IMR-90 (cell line): ENCODE measurements around the gene SCFD2. TPM values are rescaled to one million over a fixed set of nuclear protein-coding genes. Genes with fewer than 3 reads are reported as not detected.

Experiments used
- ATAC-seq: fragments of 200-7000 bp; cut with Tn5 transposase; 2 replicates; pipeline ENCODE4 v1.9.1; 2020; ENCODE audit warnings: low read depth, mild to moderate bottlenecking, moderate library complexity
- BruUV-seq: library from RNA; stranded (reverse); fragments of 400-500 nt; replicated peaks from 2 replicates; lab custom pipeline; 2021; lab: Mats Ljungman, UMichigan
- CTCF ChIA-PET: fragments of 300-600 bp; formaldehyde crosslinking; extraction: SDS; loops from one replicate; lab custom pipeline; 2021; ENCODE audit warnings: antibody characterized with exemption; lab: Yijun Ruan, JAX
- POLR2A ChIA-PET: fragments of 300-600 bp; sonication (Branson Sonifier 250); formaldehyde crosslinking; loops from one replicate; lab custom pipeline; 2022; ENCODE audit warnings: antibody characterized with exemption; ENCODE audit not compliant: unreplicated experiment; lab: Charles Lee
- DNase-seq: peaks from one replicate; pipeline ENCODE4 v3.0.0; 2013
- H2AFZ ChIP-seq: replicated peaks from 2 replicates; pipeline ENCODE3; 2013; ENCODE audit warnings: low read length, mild to moderate bottlenecking; ENCODE audit not compliant: poor library complexity
- H2AK5ac ChIP-seq: 2 replicates; pipeline ENCODE4 v1.6.1; 2013; ENCODE audit warnings: low read depth, low read length, inconsistent platforms
- H2AK9ac ChIP-seq: replicated peaks from 2 replicates; pipeline ENCODE3; 2013; ENCODE audit warnings: mild to moderate bottlenecking, low read depth, low read length, moderate library complexity; ENCODE audit not compliant: poor library complexity
- H2BK120ac ChIP-seq: 2 replicates; pipeline ENCODE4 v1.6.1; 2013; ENCODE audit warnings: low read depth, low read length, inconsistent platforms
- H2BK15ac ChIP-seq: 3 replicates; pipeline ENCODE4 v1.6.1; 2013; ENCODE audit warnings: low read depth, low read length, inconsistent platforms
- H2BK20ac ChIP-seq: 2 replicates; pipeline ENCODE4 v1.6.1; 2013; ENCODE audit warnings: low read depth, mild to moderate bottlenecking, inconsistent platforms, low read length, moderate library complexity
- H2BK5ac ChIP-seq: 2 replicates; pipeline ENCODE4 v1.6.1; 2013; ENCODE audit warnings: mild to moderate bottlenecking, low read depth, low read length, inconsistent platforms; ENCODE audit not compliant: poor library complexity, severe bottlenecking
- H3K14ac ChIP-seq: replicated peaks from 2 replicates; pipeline ENCODE4 v1.6.1; 2013; ENCODE audit warnings: low read depth, low read length, inconsistent platforms
- H3K18ac ChIP-seq: 2 replicates; pipeline ENCODE4 v1.6.1; 2013; ENCODE audit warnings: low read depth, low read length, control low read depth
- H3K23ac ChIP-seq: 2 replicates; pipeline ENCODE4 v1.6.1; 2013; ENCODE audit warnings: low read depth, low read length, inconsistent platforms
- H3K27ac ChIP-seq: 2 replicates; pipeline ENCODE4 v1.5.1; 2013; ENCODE audit warnings: mild to moderate bottlenecking, control low read depth, low read length; ENCODE audit not compliant: insufficient read depth
- H3K27me3 ChIP-seq: 2 replicates; pipeline ENCODE4 v1.6.1; 2013; ENCODE audit warnings: low read length; ENCODE audit not compliant: control insufficient read depth, insufficient read depth
- H3K36me3 ChIP-seq: 2 replicates; pipeline ENCODE4 v1.6.1; 2013; ENCODE audit warnings: low read length, mixed read lengths; ENCODE audit not compliant: control insufficient read depth, insufficient read depth
- H3K4ac ChIP-seq: 2 replicates; pipeline ENCODE4 v1.6.1; 2013; ENCODE audit warnings: low read depth, low read length, inconsistent platforms
- H3K4me1 ChIP-seq: 2 replicates; pipeline ENCODE4 v1.6.1; 2013; ENCODE audit warnings: low read length, mixed read lengths; ENCODE audit not compliant: control insufficient read depth, insufficient read depth
- H3K4me2 ChIP-seq: 2 replicates; pipeline ENCODE4 v1.6.1; 2013; ENCODE audit warnings: low read depth, mild to moderate bottlenecking, control low read depth, low read length, moderate library complexity
- H3K4me3 ChIP-seq: 2 replicates; pipeline ENCODE4 v1.5.1; 2013; ENCODE audit warnings: low read depth, mild to moderate bottlenecking, control low read depth, low read length, moderate library complexity; ENCODE audit not compliant: insufficient read depth
- H3K56ac ChIP-seq: 2 replicates; pipeline ENCODE4 v1.6.1; 2013; ENCODE audit warnings: low read length, inconsistent platforms; ENCODE audit not compliant: insufficient read depth; ENCODE audit errors: extremely low read depth
- H3K79me1 ChIP-seq, 2 experiments: 2 replicates each; pipeline ENCODE4 v1.6.1; 2013; ENCODE audit warnings: low read length in 2 of 2, inconsistent platforms in 1 of 2, low read depth in 1 of 2
- H3K9ac ChIP-seq: 2 replicates; pipeline ENCODE4 v1.6.1; 2013; ENCODE audit warnings: low read depth, low read length, control low read depth
- H3K9me1 ChIP-seq: 2 replicates; pipeline ENCODE4 v1.6.1; 2013; ENCODE audit warnings: low read length, inconsistent platforms; ENCODE audit not compliant: insufficient read depth
- H3K9me3 ChIP-seq: 2 replicates; pipeline ENCODE4 v1.6.1; 2013; ENCODE audit warnings: low read length; ENCODE audit not compliant: control insufficient read depth, insufficient read depth
- H4K20me1 ChIP-seq: 2 replicates; pipeline ENCODE4 v1.6.1; 2013; ENCODE audit warnings: low read length, inconsistent platforms; ENCODE audit not compliant: insufficient read depth
- H4K5ac ChIP-seq: 2 replicates; pipeline ENCODE4 v1.6.1; 2013; ENCODE audit warnings: mild to moderate bottlenecking, low read depth, low read length, control low read depth
- H4K8ac ChIP-seq, 2 experiments: 2 replicates each; pipeline ENCODE4 v1.6.1; 2013; ENCODE audit warnings: low read depth in 2 of 2, low read length in 2 of 2, control low read depth in 1 of 2, inconsistent platforms in 1 of 2
- H4K91ac ChIP-seq: 2 replicates; pipeline ENCODE4 v1.6.1; 2013; ENCODE audit warnings: low read depth, low read length, inconsistent platforms; ENCODE audit not compliant: insufficient read depth
- BHLHE40 ChIP-seq: fragments of 150-350 bp; IDR thresholded peaks from 2 replicates; pipeline ENCODE4 v1.6.1; 2016; ENCODE audit warnings: mild to moderate bottlenecking, low read depth, low read length
- CEBPB ChIP-seq: IDR thresholded peaks from 2 replicates; pipeline ENCODE4 v1.6.1; 2012; ENCODE audit warnings: low read depth, low read length, improper control_type of control experiment
- ELK1 ChIP-seq: fragments of 150-350 bp; IDR thresholded peaks from 2 replicates; pipeline ENCODE4 v1.6.1; 2016; ENCODE audit warnings: low read depth, mild to moderate bottlenecking, low read length, moderate library complexity, borderline replicate concordance
- MAFK ChIP-seq: IDR thresholded peaks from 2 replicates; pipeline ENCODE4 v1.6.1; 2012; ENCODE audit warnings: low read depth, low read length, improper control_type of control experiment
- MAZ ChIP-seq: IDR thresholded peaks from 2 replicates; pipeline ENCODE4 v1.6.1; 2012; ENCODE audit warnings: low read depth, mild to moderate bottlenecking, low read length, improper control_type of control experiment, moderate library complexity, borderline replicate concordance
- MXI1 ChIP-seq: IDR thresholded peaks from 2 replicates; pipeline ENCODE4 v1.6.1; 2012; ENCODE audit warnings: low read depth, mild to moderate bottlenecking, low read length, moderate library complexity, borderline replicate concordance
- POLR2A ChIP-seq: IDR thresholded peaks from 2 replicates; pipeline ENCODE4 v1.6.1; 2012; ENCODE audit warnings: mild to moderate bottlenecking, low read depth, low read length
- RAD21 ChIP-seq: IDR thresholded peaks from 2 replicates; pipeline ENCODE4 v1.6.1; 2012; ENCODE audit warnings: low read length, improper control_type of control experiment
- RCOR1 ChIP-seq: IDR thresholded peaks from 2 replicates; pipeline ENCODE4 v1.6.1; 2012; ENCODE audit warnings: mild to moderate bottlenecking, low read length, improper control_type of control experiment; ENCODE audit not compliant: insufficient replicate concordance
- SMC3 ChIP-seq: fragments of 150-350 bp; IDR thresholded peaks from 2 replicates; pipeline ENCODE4 v1.6.1; 2016; ENCODE audit warnings: low read depth, mild to moderate bottlenecking, antibody characterized with exemption, low read length, moderate library complexity
- USF2 ChIP-seq: fragments of 150-350 bp; IDR thresholded peaks from 2 replicates; pipeline ENCODE4 v1.6.1; 2017; ENCODE audit warnings: mild to moderate bottlenecking, antibody characterized with exemption, low read length, low read depth
- WGBS, 2 experiments: methylation state at CpG; one replicate each; pipeline versions ENCODE4 v1.1.5 to v1.1.7; 2013; ENCODE audit warnings: missing lambda C conversion rate in 2 of 2; ENCODE audit not compliant: insufficient read length in 1 of 2; ENCODE audit errors: extremely low coverage in 2 of 2; 5-methylcytosine and 5-hydroxymethylcytosine counted together
- dilution Hi-C: fragments of 300-500 bp; cut with HindIII; formaldehyde crosslinking; loops from one replicate; pipeline ENCODE4 v1.14.3; 2018; ENCODE audit warnings: low sequenced_read_pairs; ENCODE audit not compliant: unreplicated experiment
- in situ Hi-C: fragments of 300-500 bp; cut with MboI; formaldehyde crosslinking; loops from 3 replicates; pipeline ENCODE4 v1.14.3; 2019; ENCODE audit warnings: low sequenced_read_pairs, inconsistent platforms, mixed read lengths
- intact Hi-C: fragments of 100-400 bp; cut with micrococcal nuclease; formaldehyde crosslinking; loops from 2 replicates; pipeline ENCODE4 v1.10.0; 2022
- polyA plus RNA-seq, 3 experiments: library from polyadenylated mRNA; depleted of rRNA; stranded (reverse); fragments of >200 nt; gene quantifications; 2 replicates each; pipeline ENCODE4 v1.2.3, GENCODE V29; 2012; ENCODE audit warnings: low replicate concordance in 1 of 3
- total RNA-seq: library from RNA; depleted of rRNA; stranded (reverse); fragments of >200 nt; gene quantifications from 2 replicates; pipeline ENCODE4 v1.2.3, GENCODE V29; 2012

Gene SCFD2
- total and polyA plus RNA-seq, 2 of the 4 experiments (the other 2 are of a cell fraction): 18.9 to 62.4 TPM

- Histone ChIP-seq H4K20me1 (no peaks in the 10 kb centered on the region), H4K5ac (no peak overlapping the region), H2AK5ac (no peak overlapping the region), H3K18ac (no peak overlapping the region), H2AK9ac (no peak overlapping the region), H3K4me3 (no peak overlapping the region), H3K9me3 (no peaks in the 10 kb centered on the region; the same call in 1 of the 2 replicates), H2BK20ac (no peak overlapping the region), H3K9me1 (no peaks in the 10 kb centered on the region; the same call in 1 of the 2 replicates), H2BK120ac (no peak overlapping the region), H2BK5ac (no peak overlapping the region), H4K8ac (no peak overlapping the region), H3K14ac (no peak overlapping the region), H3K56ac (no peak overlapping the region), H3K27me3 (no peaks in the 10 kb centered on the region), H3K4me2 (no peak overlapping the region), H3K23ac (no peak overlapping the region), H3K79me1 (no peaks in the 10 kb centered on the region), H3K27ac (no peak overlapping the region), H3K9ac (no peak overlapping the region), H2AFZ (no peak overlapping the region), H3K4ac (no peak overlapping the region), H3K4me1 (no peaks in the 10 kb centered on the region), H4K91ac (no peak overlapping the region), H3K36me3 (no peaks in the 10 kb centered on the region), H2BK15ac (no peak overlapping the region)
- CTCF ChIA-PET: no interaction called here
- no CpG with 5 or more reads among the region's 1 CpG for WGBS, 2 experiments
- dilution Hi-C loops: no loop called here
- POLR2A ChIA-PET: no interaction called here
- ATAC-seq (no peak), DNase-seq (no peak)
- in situ Hi-C loops: no loop called here
- TF ChIP-seq CEBPB (no peak), SMC3 (no peak), RAD21 (no peak), MAZ (no peak), ELK1 (no peak), RCOR1 (no peak), MXI1 (no peak), BHLHE40 (no peak), MAFK (no peak), USF2 (no peak), POLR2A (no peak)
- BruUV-seq: no TSS peak
- intact Hi-C loops: no loop called here
Observed at GRCh38 chr4:53168228-53168627, 197.6 kb downstream of the SCFD2 start.
